ENCODE data around the gene DLG1. TPM values are rescaled to one million over a fixed set of nuclear protein-coding genes. Genes with fewer than 3 reads are reported as not detected.

DLG1 gene
- total RNA-seq, 2 donors from 2014 or later, result 59.0 to 98.2 TPM

DNA sequence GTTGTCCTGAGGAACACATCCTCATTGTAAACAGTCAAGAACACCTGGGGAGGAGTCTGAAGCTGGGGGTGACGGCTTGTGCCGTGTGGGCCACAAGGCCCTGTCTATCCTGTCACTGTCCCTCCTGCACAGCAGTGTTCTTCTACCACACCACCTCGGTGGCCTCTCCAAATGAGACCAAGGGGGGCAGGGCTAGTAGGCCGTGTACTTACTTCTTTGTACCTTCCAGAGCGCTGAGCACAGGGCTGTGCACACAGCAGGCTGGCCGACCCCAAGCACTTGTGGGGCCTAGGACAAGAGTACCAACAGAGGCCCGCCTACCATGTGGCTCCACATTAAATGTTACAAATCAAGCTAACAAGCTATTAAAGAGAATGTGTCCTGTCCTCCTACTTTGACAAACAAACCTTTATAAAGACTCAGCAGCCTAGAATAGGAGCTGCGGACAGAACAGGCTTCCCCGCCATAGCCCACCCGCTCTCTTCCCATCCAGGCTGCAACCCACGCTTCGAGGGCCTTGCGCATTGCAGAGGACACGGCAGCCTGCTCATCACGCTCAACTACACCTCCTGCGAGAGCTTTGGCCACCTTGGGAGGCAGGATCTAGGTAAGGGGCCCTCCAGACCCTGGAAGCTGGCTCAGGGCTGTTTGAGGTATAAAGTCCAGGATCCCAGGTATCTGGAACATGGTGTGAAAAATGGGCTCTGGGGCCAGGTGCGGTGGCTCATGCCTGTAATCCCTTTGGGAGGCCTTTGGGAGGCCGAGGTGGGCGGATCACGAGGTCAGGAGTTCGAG, 299.2 kb downstream of the DLG1 start:
- TF ChIP-seq POLR2A (IDR thresholded peaks at IDR 0.05), result no peak
- no peak for TF ChIP-seq POLR2AphosphoS5 (IDR thresholded peaks at IDR 0.05)
- TF ChIP-seq, protein P1, sequence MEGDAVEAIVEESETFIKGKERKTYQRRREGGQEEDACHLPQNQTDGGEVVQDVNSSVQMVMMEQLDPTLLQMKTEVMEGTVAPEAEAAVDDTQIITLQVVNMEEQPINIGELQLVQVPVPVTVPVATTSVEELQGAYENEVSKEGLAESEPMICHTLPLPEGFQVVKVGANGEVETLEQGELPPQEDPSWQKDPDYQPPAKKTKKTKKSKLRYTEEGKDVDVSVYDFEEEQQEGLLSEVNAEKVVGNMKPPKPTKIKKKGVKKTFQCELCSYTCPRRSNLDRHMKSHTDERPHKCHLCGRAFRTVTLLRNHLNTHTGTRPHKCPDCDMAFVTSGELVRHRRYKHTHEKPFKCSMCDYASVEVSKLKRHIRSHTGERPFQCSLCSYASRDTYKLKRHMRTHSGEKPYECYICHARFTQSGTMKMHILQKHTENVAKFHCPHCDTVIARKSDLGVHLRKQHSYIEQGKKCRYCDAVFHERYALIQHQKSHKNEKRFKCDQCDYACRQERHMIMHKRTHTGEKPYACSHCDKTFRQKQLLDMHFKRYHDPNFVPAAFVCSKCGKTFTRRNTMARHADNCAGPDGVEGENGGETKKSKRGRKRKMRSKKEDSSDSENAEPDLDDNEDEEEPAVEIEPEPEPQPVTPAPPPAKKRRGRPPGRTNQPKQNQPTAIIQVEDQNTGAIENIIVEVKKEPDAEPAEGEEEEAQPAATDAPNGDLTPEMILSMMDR (IDR thresholded peaks at IDR 0.05), result no peak
- no peak overlapping the region for H3K4me3 ChIP-seq
- H3K4me1 ChIP-seq (replicated peaks), result peaks cover 4% of the 10 kb centered on the region
- intact Hi-C loops (cut with DNase I), result no loop called here
- no peak for DNase-seq (ENCODE audit: low spot score)
- no peaks in the 10 kb centered on the region for H3K36me3 ChIP-seq
- H3K27ac ChIP-seq, result no peak overlapping the region
- H3K27me3 ChIP-seq (replicated peaks; ENCODE audit: insufficient read depth), result no peaks in the 10 kb centered on the region
- WGBS, result 88% methylated on average over 21 of the region's 21 CpGs
- no peaks in the 10 kb centered on the region for H3K9me3 ChIP-seq

DNA sequence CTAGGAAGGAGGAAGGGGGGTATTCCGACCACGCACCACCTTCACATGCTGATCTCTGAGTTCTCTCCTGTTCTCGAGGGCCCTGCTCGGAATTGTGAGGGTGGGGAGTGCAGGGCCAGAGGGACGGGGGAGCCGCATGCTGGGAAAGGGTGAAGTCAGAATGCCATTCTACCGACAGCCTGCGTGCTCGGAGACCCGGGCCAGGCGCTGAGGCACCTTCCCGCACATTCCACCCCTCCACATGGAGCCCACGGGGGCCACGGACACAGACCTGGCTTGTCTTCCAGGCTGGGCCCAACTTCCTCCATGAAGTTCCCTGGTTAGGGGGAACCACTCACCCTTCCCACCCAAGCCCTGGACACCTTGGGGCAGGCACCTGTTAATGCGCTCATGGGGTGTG, 301.1 kb downstream of the DLG1 start:
- Histone ChIP-seq H3K9me3 (no peaks in the 10 kb centered on the region), H3K4me1 (replicated peaks) (no peaks in the 10 kb centered on the region), H3K27ac (peak overlapping the region in 1 of 2 donors; percentile 62), H3K36me3 (no peaks in the 10 kb centered on the region), H3K27me3 (replicated peaks; ENCODE audit: insufficient read depth) (no peaks in the 10 kb centered on the region), H3K4me3 (no peak overlapping the region)
- intact Hi-C loops (cut with DNase I), result no loop called here
- TF ChIP-seq, protein P1 (IDR thresholded peaks at IDR 0.05), result no peak
- no peak for TF ChIP-seq POLR2AphosphoS5 (IDR thresholded peaks at IDR 0.05)
- no peak for TF ChIP-seq POLR2A (IDR thresholded peaks at IDR 0.05)
- WGBS, result 82% methylated on average over 14 of the region's 15 CpGs
- no peak for DNase-seq (ENCODE audit: low spot score)

DNA sequence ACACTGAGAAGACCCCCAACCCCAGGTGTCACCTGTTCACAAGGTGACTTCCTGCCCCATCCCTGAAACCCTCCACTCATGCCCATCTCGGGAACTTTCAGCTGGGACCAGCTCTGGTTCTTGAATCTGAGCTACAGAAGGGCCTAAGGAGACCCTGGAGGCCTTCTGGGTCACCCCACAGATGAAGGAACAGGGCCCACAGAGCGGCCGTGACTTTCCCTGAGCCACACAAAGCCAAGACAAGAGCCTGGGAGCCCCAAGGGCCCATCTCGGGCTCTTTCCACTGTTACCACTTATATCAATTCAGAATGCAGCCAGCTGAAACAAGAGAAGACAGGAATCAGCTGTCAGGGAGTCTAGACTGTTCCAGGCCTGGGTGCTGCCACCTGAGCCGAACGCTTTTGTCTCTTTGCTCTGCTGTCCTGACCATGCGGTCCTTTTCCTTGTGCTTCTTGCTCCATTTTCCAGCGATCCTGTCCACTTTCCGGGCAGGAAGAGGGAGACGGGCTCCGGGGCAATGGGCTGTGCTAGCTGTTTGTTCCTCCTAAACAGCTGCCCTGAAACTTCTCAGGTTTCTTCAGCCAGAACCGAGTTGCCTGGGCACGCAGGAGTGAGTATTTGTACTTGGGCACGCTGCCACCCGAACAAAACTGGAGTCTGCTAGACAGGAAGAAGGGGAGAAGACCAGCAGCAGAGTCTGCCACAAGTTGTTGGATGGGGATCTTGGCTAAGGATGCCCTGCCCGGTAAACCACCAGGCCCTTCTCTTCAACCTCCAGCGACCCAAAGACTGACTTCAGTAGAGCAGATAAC, 301.8 kb downstream of the DLG1 start:
- 42% methylated on average over 17 of the region's 17 CpGs for WGBS
- Histone ChIP-seq H3K27me3 (replicated peaks; ENCODE audit: insufficient read depth) (no peaks in the 10 kb centered on the region), H3K27ac (peak overlapping the region; percentile 60 to 62), H3K4me3 (no peak overlapping the region), H3K36me3 (no peaks in the 10 kb centered on the region), H3K9me3 (no peaks in the 10 kb centered on the region), H3K4me1 (replicated peaks) (no peaks in the 10 kb centered on the region)
- intact Hi-C loops (cut with DNase I), result no loop called here
- peak; percentile 77 for DNase-seq (ENCODE audit: low spot score)
- TF ChIP-seq, protein P1 (IDR thresholded peaks at IDR 0.05), result no peak
- peak; percentile 54 for TF ChIP-seq POLR2AphosphoS5 (IDR thresholded peaks at IDR 0.05)

DNA sequence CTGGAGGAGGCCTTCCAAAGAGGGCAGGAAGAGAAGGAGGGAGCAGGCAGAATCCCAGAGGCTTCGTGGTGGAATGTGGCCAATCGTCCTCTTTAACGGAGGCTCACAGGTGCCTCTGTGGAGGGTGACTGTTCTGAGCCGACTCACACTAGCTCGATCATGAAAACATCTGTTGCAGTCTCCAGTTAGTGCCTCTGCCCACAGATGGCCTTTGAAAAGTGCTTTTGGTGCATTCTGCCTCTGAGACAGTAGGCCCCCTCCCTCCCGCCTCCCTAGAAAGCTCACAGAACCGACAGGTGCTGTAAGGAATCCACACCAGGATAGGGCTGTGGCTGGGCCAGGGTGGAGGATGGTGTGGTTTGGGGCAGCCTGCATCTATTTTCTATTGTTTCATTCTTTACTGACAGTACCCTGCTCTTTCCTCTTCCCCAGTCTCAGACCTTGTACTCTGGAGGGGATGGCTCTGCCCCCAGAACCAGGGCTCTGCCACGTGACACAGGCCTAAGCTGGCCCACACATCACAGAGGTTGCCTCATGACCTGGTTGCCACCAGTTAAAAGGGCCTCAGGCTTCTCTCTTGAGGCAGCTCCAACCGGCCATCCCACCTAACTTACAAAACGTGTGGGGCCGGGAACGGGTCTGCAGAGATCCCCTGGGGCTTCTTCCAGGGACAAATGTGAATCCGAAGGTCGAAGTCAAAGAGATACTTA, 302.6 kb downstream of the DLG1 start:
- intact Hi-C loops (cut with DNase I), result no loop called here
- WGBS, result 74% methylated on average over 14 of the region's 14 CpGs
- H3K27me3 ChIP-seq (replicated peaks; ENCODE audit: insufficient read depth), result no peaks in the 10 kb centered on the region
- peak overlapping the region; percentile 60 to 62 for H3K27ac ChIP-seq
- no peak overlapping the region for H3K4me3 ChIP-seq
- no peaks in the 10 kb centered on the region for H3K9me3 ChIP-seq
- no peak for DNase-seq (ENCODE audit: low spot score)
- no peak for TF ChIP-seq POLR2A (IDR thresholded peaks at IDR 0.05)
- no peak for TF ChIP-seq POLR2AphosphoS5 (IDR thresholded peaks at IDR 0.05)
- TF ChIP-seq, protein P1 (IDR thresholded peaks at IDR 0.05), result no peak
- no peaks in the 10 kb centered on the region for H3K4me1 ChIP-seq (replicated peaks)
- H3K36me3 ChIP-seq, result no peaks in the 10 kb centered on the region
